ENCODE results near the gene KIF7. TPM values are rescaled to one million over a fixed set of nuclear protein-coding genes. Genes with fewer than 3 reads are reported as not detected.

The KIF7 gene
- total RNA-seq, 1 donor = 10.6 TPM

DNA sequence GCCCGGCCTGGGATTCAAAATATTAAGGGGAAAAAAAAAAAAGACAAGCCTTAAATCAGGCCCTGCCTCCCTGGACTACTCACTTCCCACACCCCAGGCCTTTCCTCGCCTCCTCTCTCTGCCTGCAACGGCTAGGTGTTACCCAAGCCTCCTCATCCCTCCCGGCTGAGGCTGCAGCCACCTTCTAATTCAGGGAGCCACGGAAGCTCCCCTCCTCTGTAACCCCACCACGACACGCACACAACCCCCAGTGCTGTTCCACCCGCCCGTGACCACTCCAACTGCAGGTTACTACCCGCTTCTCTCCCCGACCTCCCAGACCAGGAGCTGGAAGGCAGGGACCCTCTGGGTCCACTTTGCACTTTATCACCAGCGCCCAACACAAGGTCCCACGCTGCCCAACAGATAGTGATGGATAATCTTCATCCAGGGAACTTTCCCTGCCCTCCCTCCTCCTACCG, 936 bp downstream of the KIF7 start:
- peak; percentile 70 for DNase-seq (ENCODE audit: low read depth)
- TF ChIP-seq, protein P1, sequence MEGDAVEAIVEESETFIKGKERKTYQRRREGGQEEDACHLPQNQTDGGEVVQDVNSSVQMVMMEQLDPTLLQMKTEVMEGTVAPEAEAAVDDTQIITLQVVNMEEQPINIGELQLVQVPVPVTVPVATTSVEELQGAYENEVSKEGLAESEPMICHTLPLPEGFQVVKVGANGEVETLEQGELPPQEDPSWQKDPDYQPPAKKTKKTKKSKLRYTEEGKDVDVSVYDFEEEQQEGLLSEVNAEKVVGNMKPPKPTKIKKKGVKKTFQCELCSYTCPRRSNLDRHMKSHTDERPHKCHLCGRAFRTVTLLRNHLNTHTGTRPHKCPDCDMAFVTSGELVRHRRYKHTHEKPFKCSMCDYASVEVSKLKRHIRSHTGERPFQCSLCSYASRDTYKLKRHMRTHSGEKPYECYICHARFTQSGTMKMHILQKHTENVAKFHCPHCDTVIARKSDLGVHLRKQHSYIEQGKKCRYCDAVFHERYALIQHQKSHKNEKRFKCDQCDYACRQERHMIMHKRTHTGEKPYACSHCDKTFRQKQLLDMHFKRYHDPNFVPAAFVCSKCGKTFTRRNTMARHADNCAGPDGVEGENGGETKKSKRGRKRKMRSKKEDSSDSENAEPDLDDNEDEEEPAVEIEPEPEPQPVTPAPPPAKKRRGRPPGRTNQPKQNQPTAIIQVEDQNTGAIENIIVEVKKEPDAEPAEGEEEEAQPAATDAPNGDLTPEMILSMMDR (IDR thresholded peaks at IDR 0.05; ENCODE audit: insufficient read depth, low read length) = no peak
- H3K4me3 ChIP-seq (ENCODE audit: low read depth, low read length) = peak overlapping the region; percentile 78

DNA sequence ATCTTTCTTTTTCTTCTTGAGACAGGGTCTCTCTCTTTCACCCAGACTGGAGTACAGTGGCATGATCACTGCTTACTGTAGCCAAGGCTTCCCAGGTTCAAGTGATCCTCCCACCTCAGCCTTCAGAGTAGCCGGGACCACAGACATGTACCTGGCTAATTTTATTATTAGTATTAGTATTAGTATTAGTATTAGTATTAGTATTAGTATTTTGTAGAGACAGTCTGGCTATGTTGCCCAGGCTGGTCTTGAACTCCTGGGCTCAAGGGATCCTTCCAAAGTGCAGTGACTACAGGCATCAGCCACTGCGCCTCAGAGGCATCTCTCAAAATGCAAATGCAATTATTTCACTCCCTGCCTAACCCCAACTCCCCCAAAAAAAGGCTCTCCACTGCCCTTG, 1.7 kb downstream of the KIF7 start:
- no peak overlapping the region for H3K4me3 ChIP-seq (ENCODE audit: low read depth, low read length)
- no peak for DNase-seq (ENCODE audit: low read depth)

DNA sequence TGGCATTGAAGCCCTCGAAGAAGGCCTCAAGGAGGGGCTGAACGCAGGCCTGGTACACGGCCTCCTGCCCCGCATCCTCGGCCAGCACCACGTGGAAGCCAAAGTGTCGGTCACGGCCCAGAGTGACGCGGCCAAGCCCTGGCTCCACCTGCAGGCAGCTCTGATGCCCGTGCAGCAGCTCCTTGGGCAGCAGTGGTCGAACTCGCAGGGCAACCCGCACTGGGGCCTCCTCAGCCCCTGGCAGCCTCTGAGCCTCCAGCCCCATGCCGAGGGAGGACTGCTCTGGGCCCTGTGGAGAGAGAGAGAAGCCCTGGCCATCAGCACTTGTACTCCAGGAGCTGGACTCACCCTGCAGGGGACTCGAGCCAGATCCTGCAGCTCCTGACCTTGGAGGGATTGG, 2.6 kb downstream of the KIF7 start:
- TF ChIP-seq, protein P1 (IDR thresholded peaks at IDR 0.05; ENCODE audit: insufficient read depth, low read length) = no peak
- H3K4me3 ChIP-seq (ENCODE audit: low read depth, low read length) = no peak overlapping the region
- DNase-seq (ENCODE audit: low read depth) = no peak

More for the DNA sequence above, 1.7 kb downstream of the KIF7 start:
- TF ChIP-seq, protein P1 (IDR thresholded peaks at IDR 0.05; ENCODE audit: insufficient read depth, low read length) = no peak

DNA sequence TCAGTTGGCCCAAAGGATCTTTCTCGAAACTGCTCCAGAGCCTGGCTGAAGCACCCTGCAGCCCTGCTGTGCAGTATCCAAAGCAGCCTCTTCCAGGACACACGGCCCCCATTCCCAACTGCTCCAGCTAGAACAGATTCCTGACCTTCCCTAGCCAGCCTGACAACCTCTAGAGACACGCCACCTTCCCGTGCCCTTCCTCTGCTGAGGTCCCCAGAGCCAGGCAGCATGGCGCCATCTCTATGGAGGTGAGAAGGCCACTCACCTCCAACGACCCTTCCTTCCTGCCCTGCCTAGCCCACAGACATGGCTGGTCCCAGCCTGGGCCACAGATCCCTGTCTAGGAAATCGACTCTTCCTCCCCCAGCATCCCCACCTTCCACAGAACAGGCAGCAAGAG, 3.1 kb downstream of the KIF7 start:
- DNase-seq (ENCODE audit: low read depth) = no peak
- TF ChIP-seq, protein P1 (IDR thresholded peaks at IDR 0.05; ENCODE audit: insufficient read depth, low read length) = no peak
- no peak overlapping the region for H3K4me3 ChIP-seq (ENCODE audit: low read depth, low read length)

DNA sequence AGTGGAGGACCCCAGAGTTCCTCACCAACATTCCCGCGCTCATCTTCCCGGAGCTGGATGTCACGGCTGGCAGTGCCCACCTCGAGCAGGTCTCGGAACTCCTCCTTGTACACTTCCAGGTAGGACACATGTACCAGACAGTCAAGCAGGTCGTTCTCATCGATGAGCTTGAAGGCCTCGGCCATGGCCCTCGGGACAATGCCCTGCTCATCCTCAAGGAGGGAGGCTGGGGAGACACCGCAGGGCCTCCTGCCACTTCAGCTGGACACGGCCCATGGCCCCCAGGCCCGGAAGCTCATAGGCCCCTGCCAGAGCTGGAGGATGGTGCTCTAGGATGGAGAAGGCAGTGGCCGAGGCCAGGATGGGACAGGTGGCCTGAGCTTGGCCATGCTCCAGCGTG, 5.6 kb downstream of the KIF7 start:
- DNase-seq (ENCODE audit: low read depth) = no peak
- TF ChIP-seq, protein P1 (IDR thresholded peaks at IDR 0.05; ENCODE audit: insufficient read depth, low read length) = no peak
- H3K4me3 ChIP-seq (ENCODE audit: low read depth, low read length) = no peak overlapping the region

DNA sequence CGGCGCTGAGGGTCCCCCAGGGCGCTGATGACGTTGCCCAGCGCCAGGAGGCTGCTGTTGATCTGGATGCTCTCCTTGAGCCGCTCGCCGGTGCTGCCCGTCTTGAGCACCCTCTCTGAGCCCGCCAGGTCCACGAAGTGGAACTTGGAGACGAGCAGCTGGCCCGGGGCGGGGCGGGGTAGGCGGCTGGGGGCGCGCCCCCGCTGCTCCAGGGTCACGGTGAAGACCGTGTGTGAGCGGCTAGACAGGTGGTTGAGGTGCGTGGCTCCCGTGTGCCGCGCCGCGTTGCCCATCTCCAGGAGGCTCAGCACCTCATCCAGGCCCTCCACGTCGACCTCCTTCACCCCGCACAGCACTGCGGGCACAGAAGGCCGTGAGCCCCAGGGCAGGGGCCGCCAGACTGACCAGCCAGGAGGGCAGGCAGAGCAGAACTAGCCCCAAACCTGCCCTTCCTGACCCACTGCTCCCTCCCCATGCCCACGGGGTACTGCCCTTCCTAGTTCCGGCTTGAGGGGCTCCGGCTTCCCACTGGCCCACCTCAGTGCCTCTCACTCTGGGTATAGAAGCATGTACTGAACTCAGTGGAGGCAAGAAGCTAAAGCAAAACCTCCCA, 6.1 kb downstream of the KIF7 start:
- TF ChIP-seq, protein P1 (IDR thresholded peaks at IDR 0.05; ENCODE audit: insufficient read depth, low read length) = no peak
- DNase-seq (ENCODE audit: low read depth) = no peak
- no peak overlapping the region for H3K4me3 ChIP-seq (ENCODE audit: low read depth, low read length)
